ENCODE results near the gene SPATA2.

The SPATA2 gene

DNA sequence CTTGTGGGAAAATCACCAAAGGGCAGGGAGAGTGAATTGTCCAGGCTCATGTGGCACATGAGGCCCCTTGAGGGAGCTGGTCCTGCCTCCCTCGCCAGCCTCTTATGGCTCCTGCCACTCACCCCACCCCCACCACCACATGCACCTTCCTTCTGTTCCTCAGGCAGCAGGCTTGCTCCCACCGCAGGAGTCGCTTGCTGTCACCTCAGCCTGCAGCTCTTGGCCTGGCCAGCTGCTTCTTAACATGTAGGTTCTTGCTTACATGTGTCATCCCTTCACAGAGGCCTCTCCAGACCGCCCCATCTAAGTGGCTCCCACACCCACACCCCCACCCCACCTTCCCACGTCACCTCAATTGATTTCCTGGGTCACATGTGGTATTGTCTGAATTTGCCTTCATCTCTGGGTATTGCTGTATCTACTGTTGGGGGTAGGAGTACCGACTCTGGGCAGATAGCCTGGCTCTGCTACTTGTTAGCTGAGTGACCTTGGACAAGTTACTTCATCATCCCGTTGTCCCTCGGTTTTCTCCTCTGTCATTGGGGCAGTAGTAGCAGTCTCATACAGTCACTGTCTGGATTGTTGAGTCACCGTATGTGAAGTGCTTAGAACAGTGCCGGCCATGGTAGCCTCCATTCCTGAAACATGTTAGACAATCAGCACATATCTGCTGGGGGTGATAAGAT lies 61.0 kb downstream of the SPATA2 start:
- Histone ChIP-seq H3K9me3 (ENCODE audit: control insufficient read depth, low read length) (no peaks in the 10 kb centered on the region), H3K4me1 (ENCODE audit: control insufficient read depth, insufficient read depth, low read length, poor library complexity, severe bottlenecking) (peaks cover 14% of the 10 kb centered on the region), H3K4me3 (ENCODE audit: extremely low read depth, insufficient read depth, low read length, poor library complexity, severe bottlenecking) (no peak overlapping the region), H3K27ac (ENCODE audit: low read depth, low read length, severe bottlenecking) (peak overlapping the region; percentile 23), H3K36me3 (ENCODE audit: control insufficient read depth, insufficient read depth, low read length) (peaks cover 54% of the 10 kb centered on the region)
- WGBS, 2 experiments (ENCODE audit: insufficient coverage in 2 of 2), result 91 to 94% methylated on average over 7 to 10 of the region's 10 CpGs

DNA sequence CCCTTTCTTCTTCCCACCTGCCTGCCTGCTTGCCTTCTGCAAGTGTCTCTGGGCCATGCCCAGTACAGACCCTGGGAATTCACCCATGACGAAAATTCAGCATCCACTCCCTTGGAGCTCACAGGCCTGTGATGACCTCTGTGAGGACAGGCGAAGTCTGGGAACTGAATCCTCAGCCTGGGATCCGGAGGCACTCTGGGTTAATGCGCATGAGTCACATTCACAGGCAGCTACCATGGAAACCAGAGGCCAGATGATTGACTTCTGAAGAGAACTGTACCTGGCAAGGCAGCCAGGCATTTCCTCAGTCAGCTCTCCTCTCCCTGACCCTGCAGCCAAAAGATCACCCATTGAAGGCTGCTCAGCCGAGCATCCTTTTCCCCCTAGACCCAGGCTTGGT lies 61.7 kb downstream of the SPATA2 start:
- WGBS, 2 experiments (ENCODE audit: insufficient coverage in 2 of 2), result 45 to 48% methylated on average over 4 of the region's 5 CpGs
- Histone ChIP-seq H3K4me3 (ENCODE audit: extremely low read depth, insufficient read depth, low read length, poor library complexity, severe bottlenecking) (no peak overlapping the region), H3K36me3 (ENCODE audit: control insufficient read depth, insufficient read depth, low read length) (peaks cover 53% of the 10 kb centered on the region), H3K4me1 (ENCODE audit: control insufficient read depth, insufficient read depth, low read length, poor library complexity, severe bottlenecking) (peaks cover 14% of the 10 kb centered on the region), H3K9me3 (ENCODE audit: control insufficient read depth, low read length) (no peaks in the 10 kb centered on the region), H3K27ac (ENCODE audit: low read depth, low read length, severe bottlenecking) (peak overlapping the region; percentile 23)
